GM23248 (cell line): ENCODE results near the gene GNAL. TPM values are rescaled to one million over a fixed set of nuclear protein-coding genes. Genes with fewer than 3 reads are reported as not detected.

Source experiments
- DNase-seq: peaks from one replicate; pipeline ENCODE4 v3.0.0-alpha.2; 2015
- H2AFZ ChIP-seq: fragments of 200-600 bp; sonication (generic); 2 replicates; pipeline ENCODE4 v1.6.1; 2016; ENCODE audit warnings: antibody characterized with exemption
- H3F3A ChIP-seq: fragments of 200-600 bp; sonication (generic); 2 replicates; pipeline ENCODE4 v1.6.1; 2016; ENCODE audit warnings: mild to moderate bottlenecking, antibody characterized with exemption, mixed run types; ENCODE audit not compliant: insufficient read depth
- H3K27ac ChIP-seq: fragments of 200-600 bp; sonication (generic); 2 replicates; pipeline ENCODE4 v1.5.1; 2016; ENCODE audit warnings: mild to moderate bottlenecking
- H3K27me3 ChIP-seq: fragments of 200-600 bp; sonication (generic); replicated peaks from 2 replicates; pipeline ENCODE4 v1.6.1; 2016; ENCODE audit warnings: mild to moderate bottlenecking; ENCODE audit not compliant: insufficient read depth
- H3K36me3 ChIP-seq: fragments of 200-600 bp; sonication (generic); 2 replicates; pipeline ENCODE4 v1.6.1; 2016; ENCODE audit warnings: low read depth, mild to moderate bottlenecking
- H3K4me1 ChIP-seq: fragments of 200-600 bp; sonication (generic); 2 replicates; pipeline ENCODE4 v1.6.1; 2016; ENCODE audit warnings: mild to moderate bottlenecking; ENCODE audit not compliant: insufficient read depth
- H3K4me2 ChIP-seq: fragments of 200-600 bp; sonication (generic); one replicate; pipeline ENCODE4 v1.6.1; 2016; ENCODE audit warnings: mild to moderate bottlenecking; ENCODE audit not compliant: unreplicated experiment
- H3K4me3 ChIP-seq: fragments of 200-600 bp; sonication (generic); 2 replicates; pipeline ENCODE4 v1.5.1; 2016; ENCODE audit warnings: mild to moderate bottlenecking
- H3K79me2 ChIP-seq: fragments of 200-600 bp; sonication (generic); 2 replicates; pipeline ENCODE4 v1.6.1; 2016; ENCODE audit warnings: mild to moderate bottlenecking; ENCODE audit not compliant: insufficient read depth
- H3K9ac ChIP-seq: fragments of 200-600 bp; sonication (generic); 2 replicates; pipeline ENCODE4 v1.6.1; 2016; ENCODE audit warnings: mild to moderate bottlenecking
- H3K9me2 ChIP-seq: fragments of 200-600 bp; sonication (generic); 2 replicates; pipeline ENCODE4 v1.6.1; 2016; ENCODE audit warnings: mixed run types, mild to moderate bottlenecking, moderate library complexity; ENCODE audit not compliant: insufficient read depth
- H3K9me3 ChIP-seq: fragments of 200-600 bp; sonication (generic); one replicate; pipeline ENCODE4 v1.6.1; 2017; ENCODE audit warnings: low read depth
- H4K20me1 ChIP-seq: fragments of 200-600 bp; sonication (generic); 2 replicates; pipeline ENCODE4 v1.6.0; 2016; ENCODE audit not compliant: insufficient read depth
- EZH2 ChIP-seq: fragments of 200-600 bp; sonication (generic); IDR thresholded peaks from 2 replicates; pipeline ENCODE4 v1.6.1; 2018; ENCODE audit warnings: antibody characterized with exemption, mild to moderate bottlenecking; ENCODE audit not compliant: insufficient read depth, poor library complexity, severe bottlenecking
- EZH2phosphoT487 ChIP-seq: fragments of 200-600 bp; sonication (generic); IDR thresholded peaks from 2 replicates; pipeline ENCODE4 v1.6.1; 2018; ENCODE audit warnings: antibody characterized with exemption, moderate library complexity, mild to moderate bottlenecking, low read depth; ENCODE audit not compliant: insufficient read depth
- WGBS, 2 experiments: methylation state at CpG; one replicate each; pipeline ENCODE4 v1.1.6; 2015 to 2017; ENCODE audit warnings: low lambda C conversion rate in 2 of 2, low coverage in 1 of 2; ENCODE audit errors: missing lambda C conversion rate in 2 of 2; 5-methylcytosine and 5-hydroxymethylcytosine counted together
- in situ Hi-C: fragments of 300-500 bp; cut with MboI; formaldehyde crosslinking; loops from 2 replicates; pipeline ENCODE4 v1.15.0; 2020
- polyA plus RNA-seq: library from polyadenylated mRNA; unstranded; fragments of >200 nt; fragmentation: Nextera tagmentation; extraction: Ambion mirVana; gene quantifications from 2 replicates; pipeline ENCODE4 v1.2.1, GENCODE V29; 2016
- total RNA-seq: library from RNA; depleted of rRNA; stranded (reverse); fragments of >200 nt; shearing (Covaris generic); gene quantifications from 2 replicates; pipeline ENCODE4 v1.2.3, GENCODE V29; 2014

Gene GNAL
- total and polyA plus RNA-seq, 2 experiments from 2014 or later = 0.19 to 3.0 TPM

DNA sequence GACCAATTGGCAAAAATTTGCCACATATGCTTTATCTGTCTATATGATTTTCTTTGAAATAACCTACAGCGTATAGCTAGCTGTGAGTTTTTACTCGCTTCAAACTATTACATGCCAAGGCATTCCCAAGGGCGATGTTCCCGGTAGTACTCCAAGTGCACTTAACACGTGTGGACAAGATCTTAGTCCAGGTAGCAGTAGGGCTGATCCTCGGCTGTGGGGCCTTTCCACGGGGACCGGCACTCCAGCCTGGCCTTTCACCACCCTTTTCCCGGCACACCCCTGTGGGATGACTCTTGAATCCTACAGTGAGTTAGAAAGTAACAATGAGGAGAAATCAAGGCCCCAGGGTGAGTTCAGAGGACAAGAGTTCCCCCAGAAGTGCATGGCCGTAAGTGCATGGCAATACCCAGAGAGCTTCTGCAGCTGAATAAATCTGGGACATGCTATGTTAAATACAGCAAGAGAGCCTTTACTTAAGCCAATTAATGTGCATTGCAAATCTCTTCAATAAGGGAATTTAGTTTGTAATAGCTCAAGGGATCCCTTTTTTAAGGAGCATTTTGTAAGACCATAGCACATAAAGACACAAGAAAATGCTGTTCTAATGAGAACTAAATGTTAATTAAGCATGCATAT lies 188.6 kb downstream of the GNAL start:
- WGBS, 2 experiments = 87 to 91% methylated on average over 10 of the region's 10 CpGs
- in situ Hi-C loops = no loop called here
- Histone ChIP-seq H4K20me1 (no peaks in the 10 kb centered on the region), H3K9me2 (no peaks in the 10 kb centered on the region), H3K79me2 (no peaks in the 10 kb centered on the region), H3F3A (no peaks in the 10 kb centered on the region), H2AFZ (no peak overlapping the region), H3K36me3 (no peaks in the 10 kb centered on the region), H3K9ac (no peak overlapping the region), H3K4me2 (no peak overlapping the region), H3K27ac (no peak overlapping the region), H3K9me3 (no peaks in the 10 kb centered on the region), H3K27me3 (no peaks in the 10 kb centered on the region), H3K4me3 (no peak overlapping the region), H3K4me1 (no peaks in the 10 kb centered on the region)
- TF ChIP-seq EZH2 (no peak), EZH2phosphoT487 (no peak)
- DNase-seq = no peak

DNA sequence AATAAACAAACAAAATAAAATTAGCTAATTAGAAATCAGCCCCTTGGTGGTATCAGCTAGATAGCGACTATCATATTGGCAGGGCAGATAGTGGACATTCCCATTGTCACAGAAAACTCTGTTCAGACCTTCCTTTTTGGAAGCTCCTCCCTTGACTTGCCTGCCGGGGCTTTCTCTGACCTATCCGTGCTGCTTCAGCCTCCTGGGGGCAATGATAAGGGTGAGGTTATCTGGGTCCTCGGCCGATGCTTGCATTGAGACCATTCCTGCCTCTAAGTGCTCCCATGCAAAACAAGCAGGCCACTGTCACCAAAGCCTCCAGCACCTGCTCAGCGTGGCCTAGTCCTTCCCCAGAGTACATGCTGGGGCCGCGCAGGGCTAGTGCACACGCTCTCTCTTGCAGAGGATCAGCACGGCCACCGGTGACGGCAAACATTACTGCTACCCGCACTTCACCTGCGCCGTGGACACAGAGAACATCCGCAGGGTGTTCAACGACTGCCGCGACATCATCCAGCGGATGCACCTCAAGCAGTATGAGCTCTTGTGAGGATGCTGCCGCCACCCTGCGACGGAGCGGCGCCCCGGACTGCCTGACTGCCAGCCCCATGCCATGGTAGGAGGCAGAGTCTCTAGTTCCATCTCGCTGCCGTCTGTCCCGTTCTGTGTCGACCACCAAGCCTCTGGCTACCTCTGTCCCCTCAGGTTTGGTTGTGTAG lies 191.7 kb downstream of the GNAL start:
- no peaks in the 10 kb centered on the region for H3F3A ChIP-seq
- H3K27me3 ChIP-seq = no peaks in the 10 kb centered on the region
- H4K20me1 ChIP-seq = no peaks in the 10 kb centered on the region
- H3K9me2 ChIP-seq = no peaks in the 10 kb centered on the region
- H3K9ac ChIP-seq = no peak overlapping the region
- no peaks in the 10 kb centered on the region for H3K79me2 ChIP-seq
- H3K27ac ChIP-seq = no peak overlapping the region
- no peaks in the 10 kb centered on the region for H3K9me3 ChIP-seq
- TF ChIP-seq EZH2 (no peak), EZH2phosphoT487 (no peak)
- DNase-seq = no peak
- 93 to 97% methylated on average over 28 to 30 of the region's 30 CpGs for WGBS, 2 experiments
- no peaks in the 10 kb centered on the region for H3K36me3 ChIP-seq
- in situ Hi-C loops = no loop called here
- H3K4me1 ChIP-seq = 0 out of 2 replicates have a peak, but pooled peaks cover 5% of the 10 kb centered on the region
- no peak overlapping the region for H2AFZ ChIP-seq
- H3K4me3 ChIP-seq = no peak overlapping the region
- H3K4me2 ChIP-seq = no peak overlapping the region

DNA sequence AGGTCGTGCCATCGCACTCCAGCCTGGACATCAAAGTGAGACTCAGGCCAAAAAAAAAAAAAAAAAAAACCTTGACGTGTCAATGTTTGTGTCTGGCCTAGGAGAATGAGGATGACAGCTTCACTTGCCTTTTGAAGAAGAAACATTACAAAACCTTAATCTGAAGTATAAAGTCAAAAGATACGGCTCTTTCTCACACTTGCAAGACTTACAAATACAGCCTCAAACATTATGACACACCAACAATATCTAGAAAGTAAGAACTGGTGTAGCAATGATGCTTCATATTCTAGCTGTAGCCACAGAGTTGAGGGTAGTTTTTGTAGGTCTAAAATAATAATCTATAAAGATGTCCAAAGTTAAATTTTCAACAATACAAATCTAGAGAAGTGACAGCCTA lies 193.6 kb downstream of the GNAL start:
- Histone ChIP-seq H3K4me2 (no peak overlapping the region), H3K4me3 (no peak overlapping the region), H3K4me1 (0 out of 2 replicates have a peak, but pooled peaks cover 5% of the 10 kb centered on the region), H3K27ac (no peak overlapping the region), H3K9ac (no peak overlapping the region), H3K9me3 (no peaks in the 10 kb centered on the region), H3K36me3 (no peaks in the 10 kb centered on the region), H3F3A (no peaks in the 10 kb centered on the region), H3K9me2 (no peaks in the 10 kb centered on the region), H3K79me2 (no peaks in the 10 kb centered on the region), H4K20me1 (no peaks in the 10 kb centered on the region), H2AFZ (no peak overlapping the region), H3K27me3 (no peaks in the 10 kb centered on the region)
- TF ChIP-seq EZH2 (no peak), EZH2phosphoT487 (no peak)
- 89 to 91% methylated on average over 4 of the region's 4 CpGs for WGBS, 2 experiments
- no peak for DNase-seq
- in situ Hi-C loops = no loop called here

DNA sequence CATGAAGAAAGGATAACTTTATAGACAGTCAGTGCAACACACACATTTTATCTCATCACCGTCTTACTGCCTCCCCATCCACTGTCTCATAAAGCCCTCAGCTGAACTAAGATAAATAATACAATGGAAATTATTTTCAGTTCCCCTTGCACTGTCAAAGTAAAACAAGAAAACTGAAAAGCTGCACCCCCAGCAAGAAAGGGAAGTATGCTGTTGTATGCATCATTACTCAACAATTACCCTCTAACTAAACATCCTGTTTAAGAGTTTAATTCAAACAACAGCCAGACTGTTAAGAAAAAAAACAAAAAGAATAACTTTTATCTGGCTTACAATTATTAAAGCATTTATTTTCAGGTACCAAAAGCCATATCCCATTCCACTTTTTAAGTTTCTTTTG lies 194.1 kb downstream of the GNAL start:
- no peak for DNase-seq
- H3K4me2 ChIP-seq = no peak overlapping the region

More for the DNA sequence above, 194.1 kb downstream of the GNAL start:
- Histone ChIP-seq H3K79me2 (no peaks in the 10 kb centered on the region), H3K36me3 (no peaks in the 10 kb centered on the region), H3K4me1 (0 out of 2 replicates have a peak, but pooled peaks cover 5% of the 10 kb centered on the region), H3K27ac (no peak overlapping the region), H3F3A (no peaks in the 10 kb centered on the region), H2AFZ (no peak overlapping the region), H3K27me3 (no peaks in the 10 kb centered on the region), H4K20me1 (no peaks in the 10 kb centered on the region), H3K4me3 (no peak overlapping the region), H3K9me2 (no peaks in the 10 kb centered on the region), H3K9me3 (no peaks in the 10 kb centered on the region), H3K9ac (no peak overlapping the region)
- TF ChIP-seq EZH2phosphoT487 (no peak), EZH2 (no peak)
- in situ Hi-C loops = no loop called here
- 86 to 96% methylated on average over 1 of the region's 1 CpG for WGBS, 2 experiments
